Caco-2 (cell line): ENCODE data around the gene KRTAP6-1. TPM values are rescaled to one million over a fixed set of nuclear protein-coding genes. Genes with fewer than 3 reads are reported as not detected.

Experiments
- BruUV-seq: library from RNA; stranded (reverse); fragments of 400-500 nt; replicated peaks from 2 replicates; lab custom pipeline; 2021; lab: Mats Ljungman, UMichigan
- CTCF ChIA-PET: fragments of 300-600 bp; sonication (Branson Sonifier 250); formaldehyde crosslinking; loops from one replicate; lab custom pipeline; 2022; ENCODE audit warnings: antibody characterized with exemption; lab: Charles Lee
- POLR2A ChIA-PET: fragments of 300-600 bp; sonication (Branson Sonifier 250); formaldehyde crosslinking; loops from one replicate; lab custom pipeline; 2022; ENCODE audit warnings: antibody characterized with exemption; lab: Charles Lee
- DNase-seq, 2 experiments: peaks; one replicate each; pipeline versions ENCODE4 v3.0.0 to v3.0.0-alpha.2; 2020 to 2022
- H3K27me3 ChIP-seq: replicated peaks from 2 replicates; pipeline ENCODE4 v1.6.0; 2011; ENCODE audit warnings: low read length; ENCODE audit not compliant: control insufficient read depth, insufficient read depth
- H3K36me3 ChIP-seq: 2 replicates; pipeline ENCODE4 v1.5.1; 2011; ENCODE audit warnings: low read length; ENCODE audit not compliant: control insufficient read depth, insufficient read depth
- H3K4me1 ChIP-seq: fragments of 250-450 bp; sonication (Bioruptor Pico); 2 replicates; pipeline ENCODE4 v1.5.1; 2020; ENCODE audit warnings: mild to moderate bottlenecking
- H3K4me3 ChIP-seq: 2 replicates; pipeline ENCODE4 v1.5.1; 2011; ENCODE audit warnings: low read depth, mild to moderate bottlenecking, control low read depth, low read length
- H3K9me3 ChIP-seq: fragments of 250-450 bp; sonication (Bioruptor Pico); 2 replicates; pipeline ENCODE4 v1.5.1; 2020; ENCODE audit warnings: mild to moderate bottlenecking, moderate library complexity
- H3K27ac Mint-ChIP-seq: one replicate; pipeline ENCODE4 v1.8.0; 2022; ENCODE audit warnings: mixed read lengths; ENCODE audit not compliant: unreplicated experiment
- H3K27me3 Mint-ChIP-seq: one replicate; pipeline ENCODE4 v1.8.0; 2022; ENCODE audit warnings: mixed read lengths; ENCODE audit not compliant: insufficient read depth, unreplicated experiment
- H3K36me3 Mint-ChIP-seq: one replicate; pipeline ENCODE4 v1.8.0; 2022; ENCODE audit warnings: mild to moderate bottlenecking, mixed read lengths; ENCODE audit not compliant: insufficient read depth, unreplicated experiment
- H3K4me1 Mint-ChIP-seq: one replicate; pipeline ENCODE4 v1.8.0; 2022; ENCODE audit warnings: low read depth, mixed read lengths; ENCODE audit not compliant: unreplicated experiment
- H3K4me3 Mint-ChIP-seq: one replicate; pipeline ENCODE4 v1.8.0; 2022; ENCODE audit warnings: mild to moderate bottlenecking, moderate library complexity, mixed read lengths; ENCODE audit not compliant: unreplicated experiment
- H3K9me3 Mint-ChIP-seq: one replicate; pipeline ENCODE4 v1.8.0; 2022; ENCODE audit warnings: mixed read lengths; ENCODE audit not compliant: unreplicated experiment
- CTCF ChIP-seq, 2 experiments: fragments of 200-600 bp in 1 of 2; IDR thresholded peaks; 1 replicate in 1 of 2; 2 replicates in 1 of 2; pipeline versions ENCODE4 v1.5.1 to v1.8.0; 2011 to 2022; ENCODE audit warnings: antibody characterized with exemption in 1 of 2, control low read depth in 1 of 2, inconsistent platforms in 1 of 2, low read depth in 1 of 2, low read length in 1 of 2, mild to moderate bottlenecking in 1 of 2, moderate library complexity in 1 of 2; ENCODE audit not compliant: insufficient read depth in 1 of 2, severe bottlenecking in 1 of 2, unreplicated experiment in 1 of 2
- intact Hi-C: fragments of 100-400 bp; cut with micrococcal nuclease; formaldehyde crosslinking; loops from one replicate; pipeline ENCODE4 v1.10.0; 2022; ENCODE audit not compliant: unreplicated experiment
- total RNA-seq: library from RNA; stranded (reverse); gene quantifications from 2 replicates; pipeline ENCODE4 v1.2.3, GENCODE V29; 2022

KRTAP6-1 gene
- total RNA-seq, 1 experiment from 2014 or later, result not detected

DNA sequence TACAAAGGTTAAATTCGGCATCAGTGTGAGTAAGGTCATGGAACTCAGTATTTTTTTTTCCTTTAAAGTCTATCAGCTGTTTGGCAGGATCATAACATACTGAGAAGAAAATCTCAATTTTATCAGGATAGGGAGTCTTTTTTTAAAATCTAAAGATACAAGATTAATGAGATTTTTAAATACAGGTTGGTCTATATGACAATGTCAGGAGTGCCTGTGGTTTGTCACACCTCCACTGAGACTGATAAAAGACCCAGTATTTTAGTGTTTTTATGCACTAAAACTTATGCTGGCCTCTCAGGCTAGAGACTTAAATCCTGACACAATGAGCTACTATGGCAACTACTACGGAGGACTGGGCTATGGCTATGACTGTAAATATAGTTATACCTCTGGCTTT, 28.8 kb upstream of the KRTAP6-1 start, which contains the start of gene KRTAP20-3:
TSS of gene KRTAP20-3 (plus strand) at position 301 of the 400 bp plus-strand sequence.
- no peak for TF ChIP-seq CTCF (IDR thresholded peaks at IDR 0.05; ENCODE audit: insufficient read depth in 1 of 2, low read depth in 1 of 2, low read length in 1 of 2, severe bottlenecking in 1 of 2, unreplicated experiment in 1 of 2)
- H3K27ac Mint-ChIP-seq, result no peak within 1 kb of the TSS
- no peak within 1 kb of the TSS for H3K4me3 ChIP-seq
- H3K4me1 ChIP-seq, result no peaks in the 10 kb centered on the region
- no peaks in the 10 kb centered on the region for H3K36me3 Mint-ChIP-seq
- no peak within 1 kb of the TSS for H3K4me3 Mint-ChIP-seq
- H3K9me3 Mint-ChIP-seq, result no peaks in the 10 kb centered on the region
- ChIA-PET CTCF (no interaction called here), POLR2A (no interaction called here)
- BruUV-seq, result no TSS peak
- no peaks in the 10 kb centered on the region for H3K27me3 ChIP-seq
- no peaks in the 10 kb centered on the region for H3K27me3 Mint-ChIP-seq
- H3K4me1 Mint-ChIP-seq, result no peaks in the 10 kb centered on the region
- DNase-seq, result no peak
- H3K9me3 ChIP-seq, result no peaks in the 10 kb centered on the region
- H3K36me3 ChIP-seq, result no peaks in the 10 kb centered on the region
- intact Hi-C loops, result no loop called here

- POLR2A ChIA-PET, result no interaction called here
- CTCF ChIA-PET, result no interaction called here
- no peak for TF ChIP-seq CTCF (IDR thresholded peaks at IDR 0.05; ENCODE audit: insufficient read depth in 1 of 2, low read depth in 1 of 2, low read length in 1 of 2, severe bottlenecking in 1 of 2, unreplicated experiment in 1 of 2)
- no peaks in the 10 kb centered on the region for H3K36me3 Mint-ChIP-seq
- no peaks in the 10 kb centered on the region for H3K9me3 Mint-ChIP-seq
- H3K4me1 Mint-ChIP-seq, result no peaks in the 10 kb centered on the region
- no peaks in the 10 kb centered on the region for H3K9me3 ChIP-seq
- H3K36me3 ChIP-seq, result no peaks in the 10 kb centered on the region
- H3K4me3 ChIP-seq, result no peak overlapping the region
- DNase-seq, result no peak
- intact Hi-C loops, result no loop called here
- H3K27me3 Mint-ChIP-seq, result no peaks in the 10 kb centered on the region
- no peaks in the 10 kb centered on the region for H3K4me1 ChIP-seq
- H3K27me3 ChIP-seq, result no peaks in the 10 kb centered on the region
- no peak overlapping the region for H3K4me3 Mint-ChIP-seq
- H3K27ac Mint-ChIP-seq, result no peak overlapping the region
- BruUV-seq, result no TSS peak
Measured at GRCh38 chr21:30638686-30639085, 25.0 kb upstream of the KRTAP6-1 start.

DNA sequence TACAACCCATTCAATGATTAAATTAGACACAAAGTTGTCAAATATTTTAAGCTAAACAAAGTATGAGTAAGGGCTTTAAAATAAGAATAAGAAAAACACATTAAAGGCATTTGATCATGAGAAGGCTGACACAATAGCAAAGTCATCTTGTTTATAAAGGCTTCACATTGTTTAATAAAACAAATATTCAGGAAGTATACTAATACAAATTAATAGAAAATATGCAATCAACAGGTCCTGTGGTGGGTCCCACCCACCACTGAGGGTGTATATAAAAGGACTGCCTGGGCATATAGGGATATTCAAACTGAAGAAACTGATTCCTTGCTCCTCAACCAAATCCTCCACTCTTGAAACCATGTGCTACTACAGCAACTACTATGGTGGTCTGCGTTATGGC, 21.2 kb upstream of the KRTAP6-1 start, which contains the start of gene KRTAP20-2:
TSS of gene KRTAP20-2 (plus strand) at position 301 of the 400 bp plus-strand sequence. CDS start at position 359, 58 bp downstream.
- TF ChIP-seq CTCF (IDR thresholded peaks at IDR 0.05; ENCODE audit: insufficient read depth in 1 of 2, low read depth in 1 of 2, low read length in 1 of 2, severe bottlenecking in 1 of 2, unreplicated experiment in 1 of 2), result no peak
- no peak for DNase-seq
- Mint-ChIP-seq H3K4me1 (no peaks in the 10 kb centered on the region), H3K9me3 (no peaks in the 10 kb centered on the region), H3K4me3 (no peak within 1 kb of the TSS), H3K36me3 (no peaks in the 10 kb centered on the region), H3K27me3 (peaks cover 3% of the 10 kb centered on the region), H3K27ac (no peak within 1 kb of the TSS)
- POLR2A ChIA-PET, result no interaction called here
- no TSS peak for BruUV-seq
- H3K4me1 ChIP-seq, result no peaks in the 10 kb centered on the region
- no peaks in the 10 kb centered on the region for H3K27me3 ChIP-seq
- H3K36me3 ChIP-seq, result no peaks in the 10 kb centered on the region
- no peaks in the 10 kb centered on the region for H3K9me3 ChIP-seq
- intact Hi-C loops, result no loop called here
- CTCF ChIA-PET, result no interaction called here
- H3K4me3 ChIP-seq, result no peak within 1 kb of the TSS
